Activated CD4-positive, alpha-beta memory T cell treated with anti-CD3 and anti-CD28 coated beads, Interleukin-2, amount 10 ng/mL, durations not matched to agents 7 days and 5 days (primary cell): ENCODE data around the gene BMERB1. TPM values are rescaled to one million over a fixed set of nuclear protein-coding genes. Genes with fewer than 3 reads are reported as not detected.
"Not testable (repeated sequence)": the region's sequence is repeated elsewhere in the genome, so short reads cannot be mapped to it uniquely, and the experiment has no call there.

Source experiments
- CTCF ChIA-PET: fragments of 350-600 bp; sonication (Branson Sonifier 250); formaldehyde crosslinking; loops from one replicate; lab custom pipeline; 2021; ENCODE audit warnings: antibody characterized with exemption, inconsistent platforms; lab: Charles Lee
- POLR2A ChIA-PET: fragments of 350-600 bp; sonication (Branson Sonifier 250); formaldehyde crosslinking; loops from one replicate; lab custom pipeline; 2021; ENCODE audit warnings: antibody characterized with exemption; lab: Charles Lee
- DNase-seq: peaks from one replicate; pipeline ENCODE4 v3.0.0-alpha.2; 2020
- H3K27ac Mint-ChIP-seq: one replicate; pipeline ENCODE4 v1.8.0; 2021; ENCODE audit warnings: mild to moderate bottlenecking, mixed read lengths
- H3K27me3 Mint-ChIP-seq: one replicate; pipeline ENCODE4 v1.8.0; 2021; ENCODE audit warnings: mixed read lengths
- H3K36me3 Mint-ChIP-seq: one replicate; pipeline ENCODE4 v1.8.0; 2021; ENCODE audit warnings: low read depth, mixed read lengths
- H3K4me1 Mint-ChIP-seq: one replicate; pipeline ENCODE4 v1.8.0; 2021; ENCODE audit warnings: mixed read lengths
- H3K4me3 Mint-ChIP-seq: one replicate; pipeline ENCODE4 v1.8.0; 2021; ENCODE audit warnings: mild to moderate bottlenecking, mixed read lengths
- H3K9me3 Mint-ChIP-seq: one replicate; pipeline ENCODE4 v1.8.0; 2021; ENCODE audit warnings: mixed read lengths
- total RNA-seq, 2 experiments: library from RNA; stranded (reverse); gene quantifications; one replicate each; pipeline ENCODE4 v1.2.3, GENCODE V29; 2021

Gene BMERB1
- total RNA-seq, 2 experiments from 2014 or later, result 4.7 to 6.4 TPM

DNA sequence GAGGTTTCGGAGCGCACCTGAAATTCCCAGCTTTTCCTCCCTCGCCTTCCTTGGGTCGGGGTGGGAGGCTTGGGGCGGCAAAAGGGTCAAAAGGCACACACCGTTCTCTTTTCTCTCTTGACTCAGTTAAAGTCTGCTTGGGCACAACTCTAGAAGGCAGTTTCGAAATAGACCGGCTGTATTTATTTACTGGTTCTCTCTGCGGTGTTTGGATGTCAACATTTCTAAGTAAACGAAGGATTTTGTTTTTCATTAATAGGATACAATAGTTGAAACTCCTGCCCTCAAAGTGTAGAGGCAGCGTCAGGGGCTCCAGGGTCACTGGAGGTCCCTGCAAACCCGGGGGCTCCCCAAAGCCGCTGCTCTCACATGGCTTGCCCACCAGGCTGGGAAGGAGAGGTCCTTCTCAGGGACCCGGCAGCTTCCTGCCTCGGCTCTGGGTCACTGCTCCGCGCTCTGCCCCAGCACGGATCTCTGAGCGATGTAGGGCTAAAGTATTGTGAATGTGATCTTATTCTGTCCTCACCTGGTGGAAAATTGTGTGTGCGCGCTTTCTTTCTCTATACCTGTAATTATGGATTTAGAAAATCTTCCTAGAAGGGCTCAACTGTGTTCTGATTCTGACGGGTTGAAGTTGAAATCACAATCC lies 952 bp downstream of the BMERB1 start:
- peak overlapping the region; percentile 80 for H3K4me3 Mint-ChIP-seq

DNA sequence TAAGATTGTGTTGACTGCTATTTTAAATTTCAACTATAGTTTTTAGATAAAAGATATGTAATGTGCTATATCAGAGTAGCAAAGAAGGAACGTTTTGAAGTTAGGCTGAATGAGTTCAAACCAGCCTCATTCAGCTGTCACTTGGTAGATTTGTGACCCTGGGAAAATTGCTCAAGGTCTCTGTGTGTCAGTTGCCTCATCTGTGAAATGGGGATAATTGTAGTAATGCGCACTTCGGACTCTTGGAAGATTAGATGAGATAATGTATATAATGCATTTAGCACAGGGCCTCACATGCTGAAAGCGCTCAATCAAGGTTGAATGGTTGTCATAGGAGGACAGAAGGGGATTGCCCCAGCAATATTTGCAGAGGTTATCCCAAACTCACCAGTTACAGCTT lies 4.7 kb downstream of the BMERB1 start:
- Mint-ChIP-seq H3K9me3 (no peaks in the 10 kb centered on the region), H3K27ac (no peak overlapping the region), H3K36me3 (no peaks in the 10 kb centered on the region), H3K4me3 (no peak overlapping the region), H3K27me3 (peaks cover 13% of the 10 kb centered on the region), H3K4me1 (peaks cover 14% of the 10 kb centered on the region)
- POLR2A ChIA-PET, result no interaction called here
- CTCF ChIA-PET, result no interaction called here
- DNase-seq, result no peak

More for the DNA sequence above, 952 bp downstream of the BMERB1 start:
- H3K4me1 Mint-ChIP-seq, result peaks cover 17% of the 10 kb centered on the region
- no peaks in the 10 kb centered on the region for H3K9me3 Mint-ChIP-seq
- DNase-seq, result no peak
- no peak overlapping the region for H3K27ac Mint-ChIP-seq
- ChIA-PET CTCF (interaction anchor here (1.2 kb wide), 1 partner anchor 116 kb away, joined by 3 read pairs; no protein-coding TSS in a partner anchor), POLR2A (no interaction called here)
- peaks cover 17% of the 10 kb centered on the region for H3K27me3 Mint-ChIP-seq
- H3K36me3 Mint-ChIP-seq, result no peaks in the 10 kb centered on the region

DNA sequence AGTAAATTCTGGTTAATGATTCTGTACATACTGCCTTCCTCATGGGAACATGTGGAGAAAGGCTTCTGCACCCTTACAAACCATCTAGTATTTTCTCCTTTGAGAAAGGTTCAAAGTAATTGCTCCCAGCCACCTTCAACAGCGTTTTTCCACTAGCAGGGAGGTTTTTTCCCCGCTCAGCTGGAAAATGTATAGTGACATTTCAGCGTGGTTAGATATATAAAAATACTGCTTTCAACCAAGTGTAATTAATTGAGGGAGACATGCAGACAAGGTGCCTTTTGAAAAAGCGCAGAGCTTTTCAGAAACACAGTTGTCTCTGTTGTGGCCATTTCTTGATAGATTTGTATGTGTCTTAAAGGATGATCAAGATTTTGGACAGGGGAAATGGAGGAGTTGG lies 5.1 kb downstream of the BMERB1 start:
- Mint-ChIP-seq H3K9me3 (peaks cover 3% of the 10 kb centered on the region), H3K27ac (no peak overlapping the region), H3K4me3 (no peak overlapping the region), H3K4me1 (peaks cover 11% of the 10 kb centered on the region), H3K36me3 (no peaks in the 10 kb centered on the region), H3K27me3 (peaks cover 12% of the 10 kb centered on the region)
- ChIA-PET CTCF (no interaction called here), POLR2A (no interaction called here)
- no peak for DNase-seq

DNA sequence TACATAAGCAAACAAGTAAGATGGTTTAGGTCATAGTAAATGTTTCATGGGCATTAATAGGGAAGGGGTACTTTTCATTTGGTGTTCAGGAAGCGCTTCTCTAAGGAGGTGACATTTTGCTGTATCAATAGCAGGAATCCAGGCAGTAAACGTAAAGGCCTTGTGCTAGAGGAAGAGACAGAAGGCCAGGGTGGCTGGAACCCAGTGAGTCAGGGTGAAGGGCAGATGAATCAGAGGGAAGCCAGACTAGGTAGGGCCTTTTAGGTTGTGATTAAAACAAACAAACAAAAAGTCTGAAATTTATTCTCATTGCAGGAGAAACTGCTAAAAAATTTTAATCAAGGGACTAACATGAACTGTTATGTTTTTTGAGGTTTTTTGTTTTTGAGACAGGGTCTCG lies 6.5 kb downstream of the BMERB1 start:
- ChIA-PET POLR2A (no interaction called here), CTCF (no interaction called here)
- Mint-ChIP-seq H3K4me3 (no peak overlapping the region), H3K27ac (no peak overlapping the region), H3K9me3 (peaks cover 9% of the 10 kb centered on the region), H3K36me3 (peaks cover 4% of the 10 kb centered on the region), H3K27me3 (peaks cover 1% of the 10 kb centered on the region), H3K4me1 (peaks cover 1% of the 10 kb centered on the region)
- no peak for DNase-seq

DNA sequence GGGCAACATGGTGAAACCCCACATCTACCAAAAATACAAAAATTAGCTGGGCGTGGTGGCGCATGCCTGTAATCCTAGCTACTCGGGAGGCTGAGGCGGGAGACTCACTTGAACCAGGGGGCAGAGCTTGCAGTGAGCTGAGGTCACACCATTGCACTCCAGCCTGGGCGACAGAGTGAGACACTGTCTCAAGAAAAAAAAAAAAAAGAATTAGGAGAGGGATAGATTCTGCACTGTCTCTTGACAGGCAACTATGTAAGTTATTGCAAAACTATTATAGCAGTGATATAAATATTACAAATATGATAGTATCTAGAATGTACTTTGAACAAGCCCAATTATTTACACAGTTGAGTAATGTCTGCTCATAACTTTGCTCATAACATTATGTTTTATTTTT lies 7.8 kb downstream of the BMERB1 start:
- H3K36me3 Mint-ChIP-seq, H3K4me3 Mint-ChIP-seq, H3K27ac Mint-ChIP-seq, H3K4me1 Mint-ChIP-seq, POLR2A ChIA-PET, DNase-seq, H3K9me3 Mint-ChIP-seq, H3K27me3 Mint-ChIP-seq: not testable (repeated sequence)
- CTCF ChIA-PET, result interaction anchor here (1.4 kb wide), 1 partner anchor 179 kb away, joined by 3 read pairs; no protein-coding TSS in a partner anchor

DNA sequence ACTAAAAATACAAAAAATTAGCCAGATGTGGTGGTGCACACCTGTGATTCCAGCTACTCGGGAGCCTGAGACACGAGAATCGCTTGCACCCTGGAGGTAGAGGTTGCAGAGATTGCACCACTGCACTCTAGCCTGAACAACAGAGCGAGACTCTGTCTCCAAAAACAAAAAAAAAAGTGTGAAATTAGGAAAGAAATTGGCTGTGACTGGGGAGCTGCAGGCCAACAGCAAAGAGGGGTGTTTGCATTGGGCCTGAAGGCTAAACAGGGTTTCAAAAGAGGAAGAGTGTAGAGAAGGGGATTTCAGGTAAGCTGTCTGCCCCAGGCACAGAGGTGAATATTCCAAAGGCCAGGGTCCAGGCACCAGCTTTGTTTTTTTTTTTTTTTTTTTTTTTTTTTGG lies 9.4 kb downstream of the BMERB1 start:
- Mint-ChIP-seq H3K27ac (no peak overlapping the region), H3K36me3 (peaks cover 4% of the 10 kb centered on the region), H3K4me3 (no peak overlapping the region), H3K27me3 (no peaks in the 10 kb centered on the region), H3K4me1 (no peaks in the 10 kb centered on the region), H3K9me3 (peaks cover 9% of the 10 kb centered on the region)
- CTCF ChIA-PET, result no interaction called here
- DNase-seq, result no peak
- POLR2A ChIA-PET, result no interaction called here

DNA sequence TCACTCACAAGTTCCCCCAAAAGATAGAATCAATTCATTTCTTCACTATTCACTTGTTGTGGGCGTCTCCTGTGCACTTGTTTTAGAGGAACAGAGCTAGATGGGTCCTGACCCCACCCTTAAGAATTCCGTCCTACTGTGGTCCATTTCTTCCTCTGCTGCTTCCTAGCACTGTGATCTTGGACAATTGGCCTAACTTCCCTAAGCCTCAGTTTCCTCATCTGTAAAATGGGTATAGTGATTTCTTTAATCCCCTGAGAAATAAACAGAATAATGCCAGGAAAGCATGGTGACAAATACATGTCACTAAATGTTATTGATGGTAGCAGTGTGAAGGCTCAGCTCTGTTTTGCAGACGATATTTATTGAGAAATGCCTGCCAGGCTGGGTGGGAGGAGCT lies 9.9 kb downstream of the BMERB1 start:
- no peak overlapping the region for H3K27ac Mint-ChIP-seq

DNA sequence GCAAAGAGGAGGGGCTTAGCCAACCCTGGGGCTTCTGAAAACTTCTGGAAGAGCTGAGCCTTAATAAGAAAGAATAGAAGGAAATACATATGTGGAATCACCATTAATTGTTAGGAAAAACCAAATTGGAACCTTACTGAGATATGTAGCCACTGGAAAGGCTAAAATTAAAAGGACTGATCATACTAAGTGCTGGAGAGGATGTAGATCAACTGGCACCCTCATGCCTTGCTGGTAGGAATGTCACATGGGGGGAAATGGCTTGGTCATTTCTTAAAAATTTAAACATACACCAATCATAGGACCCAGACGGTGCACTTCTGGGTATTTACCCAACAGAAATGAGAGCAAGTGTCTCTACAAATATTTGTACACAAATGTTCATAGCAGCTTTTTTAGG lies 11.1 kb downstream of the BMERB1 start:
- DNase-seq, result no peak
- Mint-ChIP-seq H3K4me3 (no peak overlapping the region), H3K27ac (no peak overlapping the region), H3K36me3 (peaks cover 4% of the 10 kb centered on the region), H3K4me1 (no peaks in the 10 kb centered on the region), H3K9me3 (peaks cover 9% of the 10 kb centered on the region), H3K27me3 (no peaks in the 10 kb centered on the region)
- ChIA-PET CTCF (interaction anchor here (0.9 kb wide), 1 partner anchor 12 kb away, joined by 3 read pairs; no protein-coding TSS in a partner anchor), POLR2A (no interaction called here)

More for the DNA sequence above, 9.9 kb downstream of the BMERB1 start:
- H3K4me3 Mint-ChIP-seq, result no peak overlapping the region
- POLR2A ChIA-PET, result no interaction called here
- DNase-seq, result no peak
- H3K9me3 Mint-ChIP-seq, result peaks cover 9% of the 10 kb centered on the region
- H3K36me3 Mint-ChIP-seq, result peaks cover 4% of the 10 kb centered on the region
- CTCF ChIA-PET, result interaction anchor here (0.5 kb wide), 1 partner anchor 377 kb away, joined by 3 read pairs; no protein-coding TSS in a partner anchor
- no peaks in the 10 kb centered on the region for H3K27me3 Mint-ChIP-seq
- no peaks in the 10 kb centered on the region for H3K4me1 Mint-ChIP-seq

DNA sequence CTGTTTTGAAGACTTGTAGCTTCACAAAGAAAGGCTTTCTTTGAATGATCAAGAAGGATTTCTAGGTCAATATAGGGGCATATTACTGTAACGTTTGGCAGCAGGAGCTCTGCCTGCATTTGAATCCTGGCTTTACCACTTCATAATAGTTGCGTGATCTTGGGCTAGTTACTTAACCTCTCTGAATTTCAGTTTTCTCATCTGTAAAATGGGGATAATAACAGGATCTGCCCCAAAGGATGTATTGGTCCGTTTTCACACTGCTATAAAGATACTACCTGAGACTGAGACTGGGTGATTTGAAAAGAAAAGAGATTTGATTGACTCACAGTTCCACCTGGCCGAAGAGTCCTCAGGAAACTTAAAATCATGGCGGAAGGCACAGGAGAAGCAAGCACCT lies 12.5 kb downstream of the BMERB1 start:
- POLR2A ChIA-PET, result no interaction called here
- Mint-ChIP-seq H3K36me3 (peaks cover 4% of the 10 kb centered on the region), H3K9me3 (peaks cover 9% of the 10 kb centered on the region), H3K4me1 (no peaks in the 10 kb centered on the region), H3K27ac (no peak overlapping the region), H3K27me3 (no peaks in the 10 kb centered on the region), H3K4me3 (no peak overlapping the region)
- CTCF ChIA-PET, result no interaction called here
- no peak for DNase-seq

DNA sequence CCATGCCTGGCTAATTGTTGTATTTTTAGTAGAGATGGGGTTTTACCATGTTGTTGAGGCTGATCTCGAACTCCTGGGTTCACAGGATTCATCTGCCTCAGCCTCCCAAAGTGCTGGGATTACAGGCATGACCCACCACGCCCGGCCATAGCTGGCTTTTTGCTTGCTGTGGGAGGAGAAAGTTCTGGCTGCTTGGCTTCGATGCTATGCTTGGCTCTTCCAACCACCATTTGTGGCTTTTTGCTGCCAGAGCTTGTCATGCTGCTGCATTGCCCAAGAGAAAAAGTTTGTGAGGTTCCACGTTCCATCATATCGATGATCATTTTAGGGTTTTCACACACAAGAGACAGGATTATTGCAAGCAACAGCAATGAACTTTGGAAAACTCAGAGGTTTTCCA lies 16.2 kb downstream of the BMERB1 start:
- ChIA-PET CTCF (no interaction called here), POLR2A (no interaction called here)
- DNase-seq, result no peak
- no peaks in the 10 kb centered on the region for H3K4me1 Mint-ChIP-seq
- no peak overlapping the region for H3K4me3 Mint-ChIP-seq
- no peaks in the 10 kb centered on the region for H3K9me3 Mint-ChIP-seq
- no peaks in the 10 kb centered on the region for H3K36me3 Mint-ChIP-seq
- no peak overlapping the region for H3K27ac Mint-ChIP-seq
- peaks cover 2% of the 10 kb centered on the region for H3K27me3 Mint-ChIP-seq

DNA sequence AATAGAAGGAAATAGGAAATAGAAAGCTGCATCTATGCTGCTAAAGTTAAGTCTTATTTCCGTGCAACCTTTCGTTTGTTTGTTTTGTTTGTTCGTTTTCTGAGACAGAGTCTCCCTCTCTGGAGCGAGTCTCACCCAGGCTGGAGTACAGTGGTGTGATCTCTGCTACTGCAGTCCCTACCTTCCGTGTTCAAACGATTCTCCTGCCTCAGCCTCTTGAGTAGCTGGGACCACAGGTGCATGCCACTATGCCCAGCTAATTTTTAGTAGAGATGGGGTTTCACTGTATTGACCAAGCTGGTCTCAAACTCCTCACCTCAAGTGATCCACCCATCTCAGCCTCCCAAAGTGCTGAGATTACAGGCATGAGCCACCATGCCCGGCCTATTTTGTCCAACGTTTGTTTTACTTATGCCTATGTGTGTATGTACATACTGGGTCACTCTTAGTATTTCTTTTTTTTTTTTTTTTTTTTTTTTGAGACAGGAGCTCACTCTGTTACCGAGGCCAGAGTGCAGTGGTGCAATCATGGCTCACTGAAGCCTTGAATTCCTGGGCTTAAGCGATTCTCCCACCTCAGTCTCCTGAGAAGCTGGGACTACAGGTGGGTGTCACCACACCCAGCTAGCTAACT lies 16.8 kb downstream of the BMERB1 start:
- no peak overlapping the region for H3K27ac Mint-ChIP-seq
- CTCF ChIA-PET, result interaction anchor here (0.7 kb wide), 1 partner anchor 14 kb away, joined by 3 read pairs; no protein-coding TSS in a partner anchor
- DNase-seq, result no peak
- no peaks in the 10 kb centered on the region for H3K36me3 Mint-ChIP-seq
- H3K9me3 Mint-ChIP-seq, result no peaks in the 10 kb centered on the region
- H3K4me3 Mint-ChIP-seq, result no peak overlapping the region
- POLR2A ChIA-PET, result no interaction called here
- H3K4me1 Mint-ChIP-seq, result no peaks in the 10 kb centered on the region
- peaks cover 2% of the 10 kb centered on the region for H3K27me3 Mint-ChIP-seq

DNA sequence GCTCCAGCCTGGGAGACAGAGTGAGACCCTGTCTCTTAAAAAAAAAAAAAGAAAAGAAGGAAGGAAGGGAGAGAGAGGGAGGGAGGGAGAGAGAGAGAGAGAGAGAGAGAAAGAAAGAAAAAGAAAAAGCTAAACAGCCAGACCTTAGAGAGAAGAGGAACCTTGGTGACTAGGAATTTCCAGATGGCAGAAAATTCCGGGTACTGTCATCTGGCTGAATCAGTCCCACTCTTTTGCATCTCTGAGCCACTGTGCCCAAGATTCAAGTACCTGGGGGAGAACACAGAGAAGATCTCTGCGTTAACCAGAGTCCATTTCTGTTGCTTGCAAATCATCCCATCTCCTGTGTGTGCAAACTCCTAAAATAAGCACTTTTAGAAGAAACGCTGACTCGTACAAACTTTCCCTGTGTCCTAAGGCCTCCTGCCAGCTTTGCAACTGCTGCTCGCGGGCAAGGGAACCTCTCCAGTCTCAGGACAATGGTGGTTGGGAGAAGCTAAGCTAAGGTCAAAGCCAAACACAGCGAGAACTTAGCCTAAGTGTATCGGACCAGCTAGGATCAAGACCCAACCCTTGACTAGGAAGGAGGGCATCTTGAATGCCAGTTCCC lies 18.0 kb downstream of the BMERB1 start:
- H3K4me1 Mint-ChIP-seq, result no peaks in the 10 kb centered on the region
- ChIA-PET POLR2A (no interaction called here), CTCF (interaction anchor here (0.7 kb wide), 1 partner anchor 13 kb away, joined by 3 read pairs; no protein-coding TSS in a partner anchor)
- DNase-seq, result no peak
- no peaks in the 10 kb centered on the region for H3K9me3 Mint-ChIP-seq
- no peak overlapping the region for H3K27ac Mint-ChIP-seq
- no peaks in the 10 kb centered on the region for H3K36me3 Mint-ChIP-seq
- H3K4me3 Mint-ChIP-seq, result no peak overlapping the region
- peaks cover 3% of the 10 kb centered on the region for H3K27me3 Mint-ChIP-seq

DNA sequence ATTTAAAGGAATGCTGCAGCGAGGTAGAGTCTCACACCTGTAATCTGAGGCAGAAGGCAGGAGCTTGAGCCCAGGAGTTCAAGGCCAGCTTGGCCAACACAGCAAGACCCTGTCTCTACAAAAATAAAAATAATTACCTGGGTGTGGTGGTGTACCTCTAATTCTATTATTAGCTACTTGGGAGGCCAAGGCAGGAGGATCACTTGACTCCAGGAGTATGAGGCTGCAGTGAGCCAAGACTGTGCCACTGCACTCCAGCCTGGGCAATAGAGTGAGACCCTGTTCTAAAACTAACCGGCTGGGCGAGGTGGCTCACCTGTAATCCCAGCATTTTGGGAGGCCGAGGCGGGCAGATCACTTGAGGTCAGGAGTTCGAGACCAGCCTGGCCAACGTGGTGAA lies 18.9 kb downstream of the BMERB1 start:
- H3K4me1 Mint-ChIP-seq, H3K36me3 Mint-ChIP-seq, H3K9me3 Mint-ChIP-seq, POLR2A ChIA-PET, H3K27ac Mint-ChIP-seq, H3K4me3 Mint-ChIP-seq, CTCF ChIA-PET, DNase-seq, H3K27me3 Mint-ChIP-seq: not testable (repeated sequence)
